HL-60 (cell line): ENCODE results near the gene CRABP1.

Experiments
- DNase-seq, 2 experiments: peaks; one replicate each; pipeline ENCODE4 v3.0.0-alpha.2; 2010 to 2020; ENCODE audit warnings: low read depth in 1 of 2, low spot score in 1 of 2
- H3K27ac ChIP-seq: fragments of 250-450 bp; sonication (Bioruptor Pico); replicated peaks from 2 replicates; pipeline ENCODE4 v1.5.1; 2020; ENCODE audit warnings: mild to moderate bottlenecking, moderate library complexity
- H3K27me3 ChIP-seq: fragments of 250-450 bp; sonication (Bioruptor Pico); 2 replicates; pipeline ENCODE4 v1.5.1; 2021; ENCODE audit warnings: mild to moderate bottlenecking, moderate library complexity; ENCODE audit not compliant: insufficient read depth, poor library complexity, severe bottlenecking
- H3K4me3 ChIP-seq: replicated peaks from 2 replicates; pipeline ENCODE4 v1.5.1; 2011; ENCODE audit warnings: mild to moderate bottlenecking, control low read depth, low read length; ENCODE audit not compliant: insufficient read depth
- CTCF ChIP-seq: IDR thresholded peaks from one replicate; pipeline ENCODE4 v1.5.1; 2011; ENCODE audit warnings: low read length, control low read depth, inconsistent platforms; ENCODE audit not compliant: insufficient read depth
- GABPA ChIP-seq: IDR thresholded peaks from 2 replicates; pipeline ENCODE4 v1.6.1; 2012; ENCODE audit warnings: low read depth
- POLR2AphosphoS5 ChIP-seq: IDR thresholded peaks from 2 replicates; pipeline ENCODE4 v1.6.1; 2012; ENCODE audit warnings: low read depth
- REST ChIP-seq: IDR thresholded peaks from 2 replicates; pipeline ENCODE4 v1.6.1; 2012; ENCODE audit warnings: low read depth; ENCODE audit not compliant: insufficient replicate concordance
- SPI1 ChIP-seq: IDR thresholded peaks from 2 replicates; pipeline ENCODE4 v1.6.1; 2012; ENCODE audit warnings: low read depth, mild to moderate bottlenecking, borderline replicate concordance

CRABP1 gene

DNA sequence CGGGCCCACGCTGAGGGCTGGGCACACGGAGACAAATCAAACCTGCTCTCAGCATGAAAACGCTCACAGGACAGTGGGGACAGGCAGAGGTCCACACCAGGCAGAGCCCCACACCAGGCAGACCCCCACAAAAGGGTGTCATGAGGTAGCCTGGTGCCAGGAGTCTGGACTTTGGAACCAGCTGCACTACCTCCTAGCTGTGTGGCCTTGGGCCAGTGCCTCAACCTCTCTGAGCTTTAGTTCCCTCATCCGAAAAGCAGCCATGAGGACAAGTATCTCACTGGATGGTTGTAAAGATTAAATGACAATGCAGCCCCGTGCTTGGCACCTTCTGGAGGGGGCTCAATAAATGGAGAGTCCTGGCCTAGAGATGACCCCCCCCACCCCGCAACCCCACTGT is 16.5 kb upstream of the CRABP1 start:
- H3K27ac ChIP-seq = no peak overlapping the region
- H3K27me3 ChIP-seq = no peaks in the 10 kb centered on the region
- TF ChIP-seq CTCF (no peak), SPI1 (no peak), GABPA (no peak), REST (no peak), POLR2AphosphoS5 (no peak)
- no peak for DNase-seq
- H3K4me3 ChIP-seq = no peak overlapping the region

- Histone ChIP-seq H3K27me3 (no peaks in the 10 kb centered on the region), H3K27ac (no peak overlapping the region), H3K4me3 (no peak overlapping the region)
- no peak for DNase-seq
- TF ChIP-seq POLR2AphosphoS5 (no peak), GABPA (no peak), REST (no peak), CTCF (no peak), SPI1 (no peak)
Observed at GRCh38 chr15:78324144-78324543, 16.0 kb upstream of the CRABP1 start.

GRCh38 chr15:78325092-78325843 is 14.9 kb upstream of the CRABP1 start:
- no peak for DNase-seq
- TF ChIP-seq SPI1 (no peak), POLR2AphosphoS5 (no peak), GABPA (no peak), REST (no peak), CTCF (no peak)
- H3K27me3 ChIP-seq = no peaks in the 10 kb centered on the region
- H3K27ac ChIP-seq = no peak overlapping the region
- H3K4me3 ChIP-seq = no peak overlapping the region
